Breast epithelium (tissue), 4 donors: Measurements from ENCODE around the gene SPRR5. TPM values are rescaled to one million over a fixed set of nuclear protein-coding genes. Genes with fewer than 3 reads are reported as not detected.

Source experiments
- DNase-seq, 2 donors: peaks; one replicate each; pipeline ENCODE4 v3.0.0-alpha.2; 2019; ENCODE audit warnings: low spot score in 2 of 2
- H3K27ac ChIP-seq, 2 donors: fragments of 200-600 bp; sonication (generic) in 1 of 2; one replicate each; pipeline ENCODE4 v1.5.1; 2016 to 2019; ENCODE audit warnings: mild to moderate bottlenecking in 1 of 2
- H3K27me3 ChIP-seq, 2 donors: fragments of 200-600 bp; sonication (generic) in 1 of 2; one replicate each; pipeline versions ENCODE4 v1.5.1 to v1.6.0; 2017 to 2019; ENCODE audit warnings: control low read depth in 1 of 2, mild to moderate bottlenecking in 1 of 2
- H3K36me3 ChIP-seq: fragments of 200-600 bp; one replicate; pipeline ENCODE4 v1.5.1; 2019
- H3K4me1 ChIP-seq, 2 donors: fragments of 200-600 bp; sonication (generic); one replicate each; pipeline ENCODE4 v1.5.1; 2016 to 2019; ENCODE audit warnings: control low read depth in 1 of 2
- H3K4me3 ChIP-seq, 3 donors: fragments of 200-600 bp; sonication (generic); 1 replicate in 2 of 3; 2 replicates in 1 of 3; pipeline ENCODE4 v1.5.1; 2016 to 2019; ENCODE audit warnings: mild to moderate bottlenecking in 3 of 3, moderate library complexity in 2 of 3
- H3K9me3 ChIP-seq, 2 donors: fragments of 200-600 bp; sonication (generic) in 1 of 2; one replicate each; pipeline ENCODE4 v1.5.1; 2016 to 2019; ENCODE audit warnings: control low read depth in 1 of 2
- CTCF ChIP-seq, 3 donors: fragments of 450-650 bp; IDR thresholded peaks; one replicate each; pipeline ENCODE4 v1.5.1; 2016 to 2017; ENCODE audit warnings: antibody characterized with exemption in 3 of 3, mild to moderate bottlenecking in 3 of 3, moderate library complexity in 3 of 3
- POLR2A ChIP-seq: fragments of 450-650 bp; IDR thresholded peaks from one replicate; pipeline ENCODE4 v1.6.1; 2016; ENCODE audit warnings: antibody characterized with exemption, mild to moderate bottlenecking, moderate library complexity
- POLR2AphosphoS5 ChIP-seq, 3 donors: sonication (generic); formaldehyde crosslinking; IDR thresholded peaks; one replicate each; pipeline ENCODE4 v1.6.1; 2017; ENCODE audit warnings: antibody characterized with exemption in 3 of 3
- intact Hi-C: fragments of 100-400 bp; cut with DNase I; formaldehyde crosslinking; loops from one replicate; pipeline ENCODE4 v1.15.1; 2023; ENCODE audit warnings: low total_unique reads
- total RNA-seq, 3 donors: library from RNA; depleted of rRNA; stranded (reverse); fragments of >200 nt; gene quantifications; one replicate each; pipeline ENCODE4 v1.1.0, GENCODE V29; 2016

The SPRR5 gene
- total RNA-seq, 3 donors from 2014 or later: not detected

- DNase-seq: no peak
- TF ChIP-seq POLR2AphosphoS5 (IDR thresholded peaks at IDR 0.05): no peak
- no peak for TF ChIP-seq POLR2A
- TF ChIP-seq CTCF (IDR thresholded peaks at IDR 0.05): no peak
- intact Hi-C loops: loop anchor here (10.0 kb wide), 1 partner anchor 1578 kb away; the partner anchor contains the start of gene UBE2Q1
Measured at GRCh38 chr1:152976688-152977087, 29.7 kb downstream of the SPRR5 start.

GRCh38 chr1:152977614-152978013 is 30.6 kb downstream of the SPRR5 start:
- no peak for TF ChIP-seq CTCF (IDR thresholded peaks at IDR 0.05)
- no peak for TF ChIP-seq POLR2AphosphoS5 (IDR thresholded peaks at IDR 0.05)
- no peak for TF ChIP-seq POLR2A
- Histone ChIP-seq H3K27ac (no peak overlapping the region), H3K27me3 (peaks cover 0 to 3% of the 10 kb centered on the region in 2 donors), H3K4me3 (no peak overlapping the region), H3K9me3 (no peaks in the 10 kb centered on the region), H3K4me1 (no peaks in the 10 kb centered on the region), H3K36me3 (no peaks in the 10 kb centered on the region)
- DNase-seq: no peak
- intact Hi-C loops: loop anchor here (10.0 kb wide), 1 partner anchor 1577 kb away; the partner anchor contains the start of gene UBE2Q1

More at GRCh38 chr1:152976688-152977087, 29.7 kb downstream of the SPRR5 start:
- Histone ChIP-seq H3K4me3 (no peak overlapping the region), H3K36me3 (no peaks in the 10 kb centered on the region), H3K9me3 (no peaks in the 10 kb centered on the region), H3K27ac (no peak overlapping the region), H3K4me1 (no peaks in the 10 kb centered on the region), H3K27me3 (peaks cover 0 to 3% of the 10 kb centered on the region in 2 donors)

GRCh38 chr1:152980676-152981075 is 33.7 kb downstream of the SPRR5 start:
- Histone ChIP-seq H3K4me3 (no peak overlapping the region), H3K4me1 (no peaks in the 10 kb centered on the region), H3K9me3 (no peaks in the 10 kb centered on the region), H3K36me3 (no peaks in the 10 kb centered on the region), H3K27ac (no peak overlapping the region), H3K27me3 (peaks cover 0 to 3% of the 10 kb centered on the region in 2 donors)
- intact Hi-C loops: no loop called here
- DNase-seq: no peak
- TF ChIP-seq POLR2A (no peak), CTCF (IDR thresholded peaks at IDR 0.05) (no peak), POLR2AphosphoS5 (IDR thresholded peaks at IDR 0.05) (no peak)

- no peaks in the 10 kb centered on the region for H3K36me3 ChIP-seq
- TF ChIP-seq POLR2AphosphoS5 (IDR thresholded peaks at IDR 0.05) (no peak), CTCF (IDR thresholded peaks at IDR 0.05) (no peak), POLR2A (no peak)
- no peaks in the 10 kb centered on the region for H3K4me1 ChIP-seq
- H3K9me3 ChIP-seq: no peaks in the 10 kb centered on the region
- DNase-seq: no peak
- intact Hi-C loops: no loop called here
- H3K27ac ChIP-seq: no peak overlapping the region
- H3K27me3 ChIP-seq: peaks cover 0 to 3% of the 10 kb centered on the region in 2 donors
- no peak overlapping the region for H3K4me3 ChIP-seq
Measured at GRCh38 chr1:152981146-152981871, 34.3 kb downstream of the SPRR5 start.

GRCh38 chr1:152982076-152982475 is 35.1 kb downstream of the SPRR5 start:
- Histone ChIP-seq H3K27me3 (peaks cover 0 to 3% of the 10 kb centered on the region in 2 donors), H3K4me1 (no peaks in the 10 kb centered on the region), H3K36me3 (no peaks in the 10 kb centered on the region), H3K9me3 (no peaks in the 10 kb centered on the region), H3K4me3 (no peak overlapping the region), H3K27ac (no peak overlapping the region)
- TF ChIP-seq CTCF (IDR thresholded peaks at IDR 0.05) (no peak), POLR2AphosphoS5 (IDR thresholded peaks at IDR 0.05) (no peak)
- DNase-seq: no peak
- intact Hi-C loops: no loop called here
